SU-DHL-6 (cell line): ENCODE measurements around the gene OSBPL9.

Experiments
- H2AFZ ChIP-seq: fragments of 200-600 bp; sonication (generic); 2 replicates; pipeline ENCODE4 v1.6.1; 2014; ENCODE audit warnings: low read depth, mild to moderate bottlenecking, moderate library complexity, mixed read lengths, antibody characterized with exemption, low read length; ENCODE audit not compliant: severe bottlenecking
- H3F3A ChIP-seq: fragments of 200-600 bp; shearing (Covaris generic); 2 replicates; pipeline ENCODE4 v1.6.0; 2016; ENCODE audit warnings: antibody characterized with exemption, mild to moderate bottlenecking; ENCODE audit not compliant: insufficient read depth
- H3K27ac ChIP-seq: fragments of 200-600 bp; sonication (generic); 2 replicates; pipeline ENCODE4 v1.5.1; 2016; ENCODE audit warnings: low read depth, mild to moderate bottlenecking, low read length, moderate library complexity, mixed read lengths
- H3K27me3 ChIP-seq: fragments of 200-600 bp; sonication (generic), shearing (Covaris generic); 2 replicates; pipeline ENCODE4 v1.6.0; 2014; ENCODE audit warnings: mild to moderate bottlenecking, low read length
- H3K36me3 ChIP-seq: fragments of 200-600 bp; sonication (generic); 2 replicates; pipeline ENCODE4 v1.6.1; 2014; ENCODE audit warnings: mild to moderate bottlenecking, low read length, mixed read lengths
- H3K4me2 ChIP-seq: fragments of 300-600, 200-600 bp; shearing (Covaris generic), sonication (generic); 2 replicates; pipeline ENCODE4 v1.6.0; 2014; ENCODE audit warnings: low read length, low read depth, mild to moderate bottlenecking; ENCODE audit not compliant: poor library complexity, severe bottlenecking
- H3K4me3 ChIP-seq: fragments of 200-600 bp; sonication (generic); 2 replicates; pipeline ENCODE4 v1.5.1; 2014; ENCODE audit warnings: antibody characterized with exemption, low read length, mild to moderate bottlenecking, mixed read lengths; ENCODE audit not compliant: insufficient read depth, poor library complexity, severe bottlenecking
- H3K79me2 ChIP-seq: fragments of 200-600 bp; sonication (generic); 2 replicates; pipeline ENCODE4 v1.6.1; 2014; ENCODE audit warnings: mild to moderate bottlenecking, low read length, moderate library complexity; ENCODE audit not compliant: insufficient read depth
- H3K9ac ChIP-seq: fragments of 200-600 bp; sonication (generic); 2 replicates; pipeline ENCODE4 v1.7.0; 2014; ENCODE audit warnings: mild to moderate bottlenecking, low read length
- H3K9me2 ChIP-seq: fragments of 200-600 bp; sonication (generic); replicated peaks from 2 replicates; pipeline ENCODE4 v1.6.1; 2014; ENCODE audit warnings: low read length; ENCODE audit not compliant: insufficient read depth
- H3K9me3 ChIP-seq: fragments of 200-600 bp; sonication (generic); 2 replicates; pipeline ENCODE4 v1.6.1; 2014; ENCODE audit warnings: low read length, mixed read lengths; ENCODE audit not compliant: insufficient read depth
- H4K20me1 ChIP-seq: fragments of 200-600 bp; sonication (generic); 2 replicates; pipeline ENCODE4 v1.6.1; 2014; ENCODE audit warnings: low read depth, mild to moderate bottlenecking, antibody characterized with exemption, low read length, moderate library complexity, mixed read lengths
- EZH2phosphoT487 ChIP-seq: fragments of 200-600 bp; sonication (generic), shearing (Covaris generic); conservative IDR thresholded peaks from 2 replicates; pipeline ENCODE4 v1.6.1; 2018; ENCODE audit warnings: mild to moderate bottlenecking, antibody characterized with exemption, low read length, moderate library complexity, mixed read lengths
- TF ChIP-seq, protein P1 (sequence below): fragments of 200-600 bp; sonication (generic); IDR thresholded peaks from one replicate; pipeline ENCODE4 v1.5.1; 2017; ENCODE audit warnings: antibody characterized with exemption, mild to moderate bottlenecking, low read length, moderate library complexity; ENCODE audit not compliant: insufficient read depth, poor library complexity, severe bottlenecking

The OSBPL9 gene

DNA sequence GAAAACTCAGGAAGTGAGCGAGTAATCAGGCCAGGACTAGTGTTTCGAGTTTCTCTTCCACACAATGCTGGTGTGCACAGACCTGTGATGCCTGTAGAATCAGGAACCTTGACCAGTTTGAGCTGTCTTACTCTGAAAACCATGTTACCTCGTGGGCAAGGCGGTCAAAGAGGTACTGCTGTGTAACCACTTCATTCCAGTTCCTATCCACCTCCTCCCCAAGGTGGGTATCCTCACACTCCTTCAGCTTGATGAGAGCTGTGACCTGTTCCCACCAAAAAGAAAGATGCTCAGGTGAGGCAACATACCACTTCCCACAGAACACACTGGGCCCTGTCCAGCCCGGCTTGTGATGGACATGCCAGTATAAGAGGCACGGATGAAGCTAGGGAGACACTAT is 173.5 kb downstream of the OSBPL9 start:
- H3K9me3 ChIP-seq = no peaks in the 10 kb centered on the region
- H3F3A ChIP-seq = no peaks in the 10 kb centered on the region
- TF ChIP-seq, protein P1, sequence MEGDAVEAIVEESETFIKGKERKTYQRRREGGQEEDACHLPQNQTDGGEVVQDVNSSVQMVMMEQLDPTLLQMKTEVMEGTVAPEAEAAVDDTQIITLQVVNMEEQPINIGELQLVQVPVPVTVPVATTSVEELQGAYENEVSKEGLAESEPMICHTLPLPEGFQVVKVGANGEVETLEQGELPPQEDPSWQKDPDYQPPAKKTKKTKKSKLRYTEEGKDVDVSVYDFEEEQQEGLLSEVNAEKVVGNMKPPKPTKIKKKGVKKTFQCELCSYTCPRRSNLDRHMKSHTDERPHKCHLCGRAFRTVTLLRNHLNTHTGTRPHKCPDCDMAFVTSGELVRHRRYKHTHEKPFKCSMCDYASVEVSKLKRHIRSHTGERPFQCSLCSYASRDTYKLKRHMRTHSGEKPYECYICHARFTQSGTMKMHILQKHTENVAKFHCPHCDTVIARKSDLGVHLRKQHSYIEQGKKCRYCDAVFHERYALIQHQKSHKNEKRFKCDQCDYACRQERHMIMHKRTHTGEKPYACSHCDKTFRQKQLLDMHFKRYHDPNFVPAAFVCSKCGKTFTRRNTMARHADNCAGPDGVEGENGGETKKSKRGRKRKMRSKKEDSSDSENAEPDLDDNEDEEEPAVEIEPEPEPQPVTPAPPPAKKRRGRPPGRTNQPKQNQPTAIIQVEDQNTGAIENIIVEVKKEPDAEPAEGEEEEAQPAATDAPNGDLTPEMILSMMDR = no peak
- TF ChIP-seq EZH2phosphoT487 = no peak
- H3K27ac ChIP-seq = no peak overlapping the region
- H3K9ac ChIP-seq = no peak overlapping the region
- H3K4me3 ChIP-seq = no peak overlapping the region
- no peak overlapping the region for H2AFZ ChIP-seq
- no peaks in the 10 kb centered on the region for H3K27me3 ChIP-seq
- no peak overlapping the region for H3K4me2 ChIP-seq
- no peaks in the 10 kb centered on the region for H3K9me2 ChIP-seq
- peaks cover 31% of the 10 kb centered on the region for H3K36me3 ChIP-seq
- H3K79me2 ChIP-seq = no peaks in the 10 kb centered on the region
- H4K20me1 ChIP-seq = no peaks in the 10 kb centered on the region

DNA sequence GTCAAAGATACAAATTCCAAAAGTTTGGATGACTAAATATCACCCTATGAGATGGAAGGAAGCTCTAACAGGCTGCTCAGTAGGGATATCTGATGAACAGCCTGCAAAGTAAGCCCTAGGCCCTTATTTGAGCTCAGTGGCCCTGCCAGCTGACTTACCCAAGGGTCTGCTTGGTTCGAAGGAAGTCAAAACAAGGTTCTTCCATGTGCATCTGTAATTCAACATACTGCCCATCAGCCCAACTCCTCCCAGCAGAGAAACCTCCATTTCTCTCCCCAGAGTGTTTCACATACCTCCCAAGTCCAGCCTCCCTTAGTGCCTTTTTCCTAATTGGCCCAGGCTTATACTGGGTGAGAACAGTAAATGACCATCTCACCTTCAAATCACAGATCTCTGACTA is 175.0 kb downstream of the OSBPL9 start:
- H2AFZ ChIP-seq = no peak overlapping the region
- H3K9me3 ChIP-seq = no peaks in the 10 kb centered on the region
- TF ChIP-seq, protein P1 = no peak
- no peak for TF ChIP-seq EZH2phosphoT487
- no peaks in the 10 kb centered on the region for H3K79me2 ChIP-seq
- no peaks in the 10 kb centered on the region for H4K20me1 ChIP-seq
- H3K36me3 ChIP-seq = peaks cover 27% of the 10 kb centered on the region
- no peak overlapping the region for H3K4me3 ChIP-seq
- H3K27ac ChIP-seq = no peak overlapping the region
- H3K4me2 ChIP-seq = no peak overlapping the region
- H3K9me2 ChIP-seq = no peaks in the 10 kb centered on the region
- H3K27me3 ChIP-seq = no peaks in the 10 kb centered on the region
- H3K9ac ChIP-seq = no peak overlapping the region
- no peaks in the 10 kb centered on the region for H3F3A ChIP-seq

DNA sequence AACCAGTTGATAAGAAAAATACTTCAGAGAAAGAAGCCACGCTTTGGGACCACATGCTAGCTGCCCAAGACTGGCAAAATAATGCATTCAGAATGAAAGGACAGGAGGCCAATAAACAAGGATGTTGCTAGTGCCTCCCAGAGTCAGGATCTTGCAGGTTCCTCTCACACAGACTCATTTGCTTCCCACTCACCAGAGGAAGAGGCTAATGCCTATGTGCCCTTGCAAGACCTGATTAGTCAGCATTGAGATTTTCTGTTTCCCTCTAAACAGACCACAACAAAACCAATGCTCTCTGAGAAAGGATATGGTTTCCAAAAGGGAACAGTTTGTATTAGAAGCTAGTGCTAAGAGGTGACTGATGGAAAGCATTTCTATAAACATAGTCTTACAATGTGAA is 176.0 kb downstream of the OSBPL9 start:
- Histone ChIP-seq H3K9ac (no peak overlapping the region), H3K79me2 (no peaks in the 10 kb centered on the region), H2AFZ (no peak overlapping the region), H3K36me3 (peaks cover 24% of the 10 kb centered on the region), H4K20me1 (no peaks in the 10 kb centered on the region), H3K27ac (no peak overlapping the region), H3K9me2 (no peaks in the 10 kb centered on the region), H3K4me2 (no peak overlapping the region), H3K27me3 (no peaks in the 10 kb centered on the region), H3K9me3 (no peaks in the 10 kb centered on the region), H3K4me3 (no peak overlapping the region), H3F3A (no peaks in the 10 kb centered on the region)
- TF ChIP-seq, protein P1 = no peak
- TF ChIP-seq EZH2phosphoT487 = no peak

DNA sequence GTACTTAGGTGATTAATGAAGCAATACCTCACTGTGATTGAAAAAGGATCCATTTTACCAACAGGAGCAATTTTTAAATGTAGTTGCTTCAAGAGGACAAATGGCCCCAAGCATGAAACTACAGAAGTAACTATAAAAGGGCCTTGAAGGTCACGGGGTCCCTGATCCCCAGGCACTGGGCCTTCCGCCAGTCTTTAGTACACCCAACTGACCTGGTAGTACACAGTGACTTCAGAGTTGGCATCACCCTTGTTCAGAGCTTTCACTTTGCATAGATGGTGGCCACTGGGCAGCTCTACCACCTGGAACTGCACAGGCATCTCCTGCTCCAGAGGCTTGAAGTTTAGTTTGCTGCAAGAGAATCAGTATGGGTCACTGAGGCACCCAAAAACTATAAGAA is 177.4 kb downstream of the OSBPL9 start:
- Histone ChIP-seq H3K36me3 (peaks cover 15% of the 10 kb centered on the region; the same call in 1 of the 2 replicates), H3K4me2 (no peak overlapping the region), H3K27ac (no peak overlapping the region), H3K27me3 (no peaks in the 10 kb centered on the region), H3K9ac (no peak overlapping the region), H3K9me2 (no peaks in the 10 kb centered on the region), H2AFZ (no peak overlapping the region), H4K20me1 (no peaks in the 10 kb centered on the region), H3K4me3 (no peak overlapping the region), H3K9me3 (no peaks in the 10 kb centered on the region), H3F3A (no peaks in the 10 kb centered on the region), H3K79me2 (no peaks in the 10 kb centered on the region)
- TF ChIP-seq EZH2phosphoT487 = no peak
- TF ChIP-seq, protein P1 = no peak
